ENCODE measurements around the gene TNPO2. TPM values are rescaled to one million over a fixed set of nuclear protein-coding genes. Genes with fewer than 3 reads are reported as not detected.
A peak's percentile ranks its signal among the peaks of the same experiment; 100 is the strongest.
"Not testable (repeated sequence)": the region's sequence is repeated elsewhere in the genome, so short reads cannot be mapped to it uniquely, and the experiment has no call there.

The TNPO2 gene
- total RNA-seq, 1 donor from 2014 or later: 153 TPM

- Mint-ChIP-seq H3K27me3 (ENCODE audit: insufficient read depth) (no peaks in the 10 kb centered on the region), H3K4me3 (peak overlapping the region; percentile 25), H3K27ac (no peak overlapping the region), H3K9me3 (no peaks in the 10 kb centered on the region), H3K36me3 (ENCODE audit: low read depth) (peaks cover 39% of the 10 kb centered on the region), H3K4me1 (ENCODE audit: low read depth) (peaks cover 34% of the 10 kb centered on the region)
- DNase-seq (ENCODE audit: low spot score): no peak
- intact Hi-C loops (cut with micrococcal nuclease): loop anchor here (10.0 kb wide), 2 partner anchors 385 to 1635 kb away; partner anchors contain the start of genes NACC1 and TRMT1
Observed at GRCh38 chr19:12730064-12730463, 6.3 kb upstream of the TNPO2 start.

GRCh38 chr19:12727745-12728433, 4.2 kb upstream of the TNPO2 start:
- H3K4me3 Mint-ChIP-seq: no peak overlapping the region
- intact Hi-C loops (cut with micrococcal nuclease): no loop called here
- H3K36me3 Mint-ChIP-seq (ENCODE audit: low read depth): peaks cover 38% of the 10 kb centered on the region
- H3K27me3 Mint-ChIP-seq (ENCODE audit: insufficient read depth): no peaks in the 10 kb centered on the region
- no peak for DNase-seq (ENCODE audit: low spot score)
- H3K9me3 Mint-ChIP-seq: no peaks in the 10 kb centered on the region
- peaks cover 40% of the 10 kb centered on the region for H3K4me1 Mint-ChIP-seq (ENCODE audit: low read depth)
- no peak overlapping the region for H3K27ac Mint-ChIP-seq

GRCh38 chr19:12726988-12727316, 3.2 kb upstream of the TNPO2 start:
- H3K9me3 Mint-ChIP-seq: no peaks in the 10 kb centered on the region
- H3K27ac Mint-ChIP-seq: no peak overlapping the region
- peaks cover 37% of the 10 kb centered on the region for H3K4me1 Mint-ChIP-seq (ENCODE audit: low read depth)
- peaks cover 39% of the 10 kb centered on the region for H3K36me3 Mint-ChIP-seq (ENCODE audit: low read depth)
- H3K27me3 Mint-ChIP-seq (ENCODE audit: insufficient read depth): no peaks in the 10 kb centered on the region
- intact Hi-C loops (cut with micrococcal nuclease): no loop called here
- DNase-seq (ENCODE audit: low spot score): no peak
- no peak overlapping the region for H3K4me3 Mint-ChIP-seq

GRCh38 chr19:12725612-12726011, 1.9 kb upstream of the TNPO2 start:
- Mint-ChIP-seq H3K36me3 (ENCODE audit: low read depth) (peaks cover 46% of the 10 kb centered on the region), H3K4me1 (ENCODE audit: low read depth) (peaks cover 43% of the 10 kb centered on the region)
- H3K9me3 Mint-ChIP-seq; intact Hi-C loops (cut with micrococcal nuclease); H3K4me3 Mint-ChIP-seq; H3K27me3 Mint-ChIP-seq (ENCODE audit: insufficient read depth); H3K27ac Mint-ChIP-seq; DNase-seq (ENCODE audit: low spot score): not testable (repeated sequence)

GRCh38 chr19:12723381-12723640, 421 bp downstream of the TNPO2 start:
- DNase-seq (ENCODE audit: low spot score): no peak
- H3K9me3 Mint-ChIP-seq: no peaks in the 10 kb centered on the region
- H3K36me3 Mint-ChIP-seq (ENCODE audit: low read depth): peaks cover 35% of the 10 kb centered on the region

GRCh38 chr19:12722566-12723380, 959 bp downstream of the TNPO2 start:
- no peaks in the 10 kb centered on the region for H3K27me3 Mint-ChIP-seq (ENCODE audit: insufficient read depth)
- peak overlapping the region; percentile 98 for H3K27ac Mint-ChIP-seq
- H3K4me3 Mint-ChIP-seq: peak overlapping the region; percentile 99
- peak; percentile 91 for DNase-seq (ENCODE audit: low spot score)
- peaks cover 48% of the 10 kb centered on the region for H3K4me1 Mint-ChIP-seq (ENCODE audit: low read depth)
- H3K36me3 Mint-ChIP-seq (ENCODE audit: low read depth): peaks cover 32% of the 10 kb centered on the region
- H3K9me3 Mint-ChIP-seq: no peaks in the 10 kb centered on the region
- intact Hi-C loops (cut with micrococcal nuclease): loop anchor here (1.0 to 5.0 kb wide), 9 partner anchors 11 to 171 kb away; partner anchors contain the start of genes DHPS, FBXW9, GET3 and HOOK2

More at GRCh38 chr19:12723381-12723640, 421 bp downstream of the TNPO2 start:
- intact Hi-C loops (cut with micrococcal nuclease): loop anchor here (1.0 to 5.0 kb wide), 4 partner anchors 10 to 111 kb away; partner anchors contain the start of genes HOOK2, JUNB, ZNF490 and ZNF791
- H3K27me3 Mint-ChIP-seq (ENCODE audit: insufficient read depth): no peaks in the 10 kb centered on the region
- peak overlapping the region; percentile 99 for H3K4me3 Mint-ChIP-seq
- peaks cover 48% of the 10 kb centered on the region for H3K4me1 Mint-ChIP-seq (ENCODE audit: low read depth)
- H3K27ac Mint-ChIP-seq: peak overlapping the region; percentile 98

- Mint-ChIP-seq H3K27ac (peak overlapping the region; percentile 91), H3K27me3 (ENCODE audit: insufficient read depth) (no peaks in the 10 kb centered on the region), H3K4me3 (peak overlapping the region; percentile 99), H3K9me3 (no peaks in the 10 kb centered on the region), H3K4me1 (ENCODE audit: low read depth) (peaks cover 46% of the 10 kb centered on the region), H3K36me3 (ENCODE audit: low read depth) (peaks cover 30% of the 10 kb centered on the region)
- intact Hi-C loops (cut with micrococcal nuclease): loop anchor here (1.0 to 5.0 kb wide), 8 partner anchors 15 to 171 kb away; partner anchors contain the start of genes DHPS, FBXW9, GET3 and HOOK2
- DNase-seq (ENCODE audit: low spot score): peak; percentile 33
Observed at GRCh38 chr19:12721656-12722565, 1.8 kb downstream of the TNPO2 start.

- intact Hi-C loops (cut with micrococcal nuclease): loop anchor here (1.0 to 5.0 kb wide), 3 partner anchors 56 to 109 kb away; partner anchors contain the start of genes HOOK2, ZNF490 and ZNF791
- peak overlapping the region; percentile 91 for H3K27ac Mint-ChIP-seq
Observed at GRCh38 chr19:12720851-12721655, 2.7 kb downstream of the TNPO2 start.

GRCh38 chr19:12720296-12720695, 3.4 kb downstream of the TNPO2 start:
- no peaks in the 10 kb centered on the region for H3K9me3 Mint-ChIP-seq
- peaks cover 35% of the 10 kb centered on the region for H3K36me3 Mint-ChIP-seq (ENCODE audit: low read depth)
- H3K27me3 Mint-ChIP-seq (ENCODE audit: insufficient read depth): no peaks in the 10 kb centered on the region

More at GRCh38 chr19:12720851-12721655, 2.7 kb downstream of the TNPO2 start:
- H3K4me3 Mint-ChIP-seq: peak overlapping the region; percentile 95
- no peak for DNase-seq (ENCODE audit: low spot score)
- H3K9me3 Mint-ChIP-seq: no peaks in the 10 kb centered on the region
- H3K36me3 Mint-ChIP-seq (ENCODE audit: low read depth): peaks cover 31% of the 10 kb centered on the region
- peaks cover 44% of the 10 kb centered on the region for H3K4me1 Mint-ChIP-seq (ENCODE audit: low read depth)
- no peaks in the 10 kb centered on the region for H3K27me3 Mint-ChIP-seq (ENCODE audit: insufficient read depth)

GRCh38 chr19:12715929-12716328, 7.8 kb downstream of the TNPO2 start:
- Mint-ChIP-seq H3K9me3 (no peaks in the 10 kb centered on the region), H3K4me3 (no peak overlapping the region), H3K27ac (no peak overlapping the region), H3K27me3 (ENCODE audit: insufficient read depth) (no peaks in the 10 kb centered on the region), H3K36me3 (ENCODE audit: low read depth) (peaks cover 36% of the 10 kb centered on the region), H3K4me1 (ENCODE audit: low read depth) (peaks cover 20% of the 10 kb centered on the region)
- intact Hi-C loops (cut with micrococcal nuclease): no loop called here
- no peak for DNase-seq (ENCODE audit: low spot score)

More at GRCh38 chr19:12720296-12720695, 3.4 kb downstream of the TNPO2 start:
- DNase-seq (ENCODE audit: low spot score): no peak
- Mint-ChIP-seq H3K4me1 (ENCODE audit: low read depth) (peaks cover 44% of the 10 kb centered on the region), H3K27ac (peak overlapping the region; percentile 81), H3K4me3 (peak overlapping the region; percentile 89)
- intact Hi-C loops (cut with micrococcal nuclease): loop anchor here (1.0 to 5.0 kb wide), 3 partner anchors 57 to 108 kb away; partner anchors contain the start of genes HOOK2, ZNF490 and ZNF791

- Mint-ChIP-seq H3K36me3 (ENCODE audit: low read depth) (peaks cover 36% of the 10 kb centered on the region), H3K4me1 (ENCODE audit: low read depth) (peaks cover 13% of the 10 kb centered on the region), H3K9me3 (no peaks in the 10 kb centered on the region), H3K27me3 (ENCODE audit: insufficient read depth) (no peaks in the 10 kb centered on the region), H3K27ac (no peak overlapping the region), H3K4me3 (no peak overlapping the region)
- intact Hi-C loops (cut with micrococcal nuclease): no loop called here
- DNase-seq (ENCODE audit: low spot score): no peak
Observed at GRCh38 chr19:12715102-12715501, 8.6 kb downstream of the TNPO2 start.

- H3K9me3 Mint-ChIP-seq; H3K4me1 Mint-ChIP-seq (ENCODE audit: low read depth); DNase-seq (ENCODE audit: low spot score); intact Hi-C loops (cut with micrococcal nuclease); H3K4me3 Mint-ChIP-seq; H3K27ac Mint-ChIP-seq; H3K27me3 Mint-ChIP-seq (ENCODE audit: insufficient read depth): not testable (repeated sequence)
- peaks cover 36% of the 10 kb centered on the region for H3K36me3 Mint-ChIP-seq (ENCODE audit: low read depth)
Observed at GRCh38 chr19:12713304-12713703, 10.4 kb downstream of the TNPO2 start.

All from activated T-helper 1 cell treated with anti-CD3 and anti-CD28 coated beads, Interleukin-12 subunit alpha, Interleukin-12 subunit beta, Interleukin-2, Interleukin-4 antibody, amounts not matched to agents 30 ng/mL and 10 ng/mL and 1 ng/mL, durations not matched to agents 14 hours and 24 hours and 36 hours (primary cell).